GM23338 (cell line): ENCODE measurements around the gene GFOD1. TPM values are rescaled to one million over a fixed set of nuclear protein-coding genes. Genes with fewer than 3 reads are reported as not detected.

ENCODE experiments used
- ATAC-seq: fragments of 200-7000 bp; cut with Tn5 transposase; 3 replicates; pipeline ENCODE4 v1.9.1; 2020
- DNase-seq: peaks from one replicate; pipeline ENCODE4 v3.0.0-alpha.2; 2015; ENCODE audit warnings: low spot score
- H2AFZ ChIP-seq: fragments of 200-600 bp; sonication (generic); 2 replicates; pipeline ENCODE4 v1.8.0; 2016; ENCODE audit warnings: antibody characterized with exemption, mild to moderate bottlenecking, moderate library complexity
- H3F3A ChIP-seq: fragments of 200-600 bp; sonication (generic); replicated peaks from 2 replicates; pipeline ENCODE4 v1.8.0; 2017; ENCODE audit warnings: antibody characterized with exemption, mixed run types, low read depth
- H3K27ac ChIP-seq: fragments of 200-600 bp; sonication (generic); 2 replicates; pipeline ENCODE4 v1.6.1; 2016; ENCODE audit warnings: low read depth
- H3K27me3 ChIP-seq: fragments of 200-600 bp; sonication (generic); 2 replicates; pipeline ENCODE4 v1.8.0; 2016; ENCODE audit warnings: mild to moderate bottlenecking, mixed run types, moderate library complexity; ENCODE audit not compliant: insufficient read depth
- H3K36me3 ChIP-seq: fragments of 200-600 bp; sonication (generic); 2 replicates; pipeline ENCODE4 v1.8.0; 2016; ENCODE audit warnings: mild to moderate bottlenecking; ENCODE audit not compliant: insufficient read depth
- H3K4me1 ChIP-seq: fragments of 200-600 bp; sonication (generic); 2 replicates; pipeline ENCODE4 v1.8.0; 2016; ENCODE audit warnings: mild to moderate bottlenecking, moderate library complexity; ENCODE audit not compliant: insufficient read depth
- H3K4me2 ChIP-seq: fragments of 200-600 bp; sonication (generic); 2 replicates; pipeline ENCODE4 v1.7.1; 2017; ENCODE audit warnings: mixed run types
- H3K4me3 ChIP-seq: fragments of 200-600 bp; sonication (generic); 2 replicates; pipeline ENCODE4 v1.6.1; 2016; ENCODE audit warnings: mixed run types
- H3K79me2 ChIP-seq: fragments of 200-600 bp; sonication (generic); replicated peaks from 2 replicates; pipeline ENCODE4 v1.8.0; 2017; ENCODE audit warnings: mild to moderate bottlenecking; ENCODE audit not compliant: insufficient read depth
- H3K9me2 ChIP-seq: fragments of 200-600 bp; sonication (generic); 2 replicates; pipeline ENCODE4 v1.8.0; 2017; ENCODE audit not compliant: insufficient read depth
- H4K20me1 ChIP-seq: fragments of 200-600 bp; sonication (generic); replicated peaks from 2 replicates; pipeline ENCODE4 v1.8.0; 2017; ENCODE audit warnings: mild to moderate bottlenecking; ENCODE audit not compliant: insufficient read depth
- H3K27ac Mint-ChIP-seq: 2 replicates; pipeline ENCODE4 v1.8.0; 2020; ENCODE audit warnings: inconsistent platforms, mild to moderate bottlenecking, moderate library complexity, mixed read lengths
- H3K27me3 Mint-ChIP-seq: 3 replicates; pipeline ENCODE4 v1.8.0; 2022; ENCODE audit warnings: low read depth, mild to moderate bottlenecking, moderate library complexity, mixed read lengths, inconsistent platforms; ENCODE audit not compliant: insufficient read depth, poor library complexity
- H3K36me3 Mint-ChIP-seq: 3 replicates; pipeline ENCODE4 v1.8.0; 2021; ENCODE audit warnings: low read depth, mild to moderate bottlenecking, inconsistent platforms, moderate library complexity, mixed read lengths
- H3K4me1 Mint-ChIP-seq: 3 replicates; pipeline ENCODE4 v1.8.0; 2020; ENCODE audit warnings: mild to moderate bottlenecking, inconsistent platforms, mixed read lengths
- H3K4me3 Mint-ChIP-seq: 3 replicates; pipeline ENCODE4 v1.8.0; 2021; ENCODE audit warnings: moderate library complexity, mild to moderate bottlenecking, inconsistent platforms, mixed read lengths
- H3K9me3 Mint-ChIP-seq: 3 replicates; pipeline ENCODE4 v1.8.0; 2020; ENCODE audit warnings: moderate library complexity, mild to moderate bottlenecking, inconsistent platforms, mixed read lengths
- CREB1 ChIP-seq: fragments of 250-450 bp; sonication (Bioruptor Pico); IDR thresholded peaks from 2 replicates; pipeline ENCODE4 v1.5.0; 2020; ENCODE audit warnings: low read depth, mild to moderate bottlenecking, moderate library complexity
- ETS1 ChIP-seq: IDR thresholded peaks from 2 replicates; pipeline ENCODE4 v1.6.1; 2016; ENCODE audit warnings: antibody characterized with exemption
- JUNB ChIP-seq: IDR thresholded peaks from one replicate; pipeline ENCODE4 v1.6.1; 2016; ENCODE audit warnings: antibody characterized with exemption; ENCODE audit not compliant: unreplicated experiment
- NANOG ChIP-seq: IDR thresholded peaks from 2 replicates; pipeline ENCODE4 v1.6.1; 2016; ENCODE audit warnings: antibody characterized with exemption, borderline replicate concordance
- POLR2AphosphoS5 ChIP-seq: IDR thresholded peaks from 2 replicates; pipeline ENCODE4 v1.6.1; 2016; ENCODE audit warnings: antibody characterized with exemption, low read depth
- STAT1 ChIP-seq: IDR thresholded peaks from one replicate; pipeline ENCODE4 v1.6.1; 2016; ENCODE audit warnings: antibody characterized with exemption; ENCODE audit not compliant: unreplicated experiment
- ZNF114 ChIP-seq: fragments of 250-450 bp; sonication (Bioruptor Pico); IDR thresholded peaks from 2 replicates; pipeline ENCODE4 v1.5.0; 2020; ENCODE audit warnings: mild to moderate bottlenecking, moderate library complexity
- ZNF462 ChIP-seq: fragments of 250-450 bp; sonication (Bioruptor Pico); IDR thresholded peaks from 2 replicates; pipeline ENCODE4 v1.5.0; 2020; ENCODE audit warnings: mild to moderate bottlenecking, moderate library complexity
- polyA plus RNA-seq: library from polyadenylated mRNA; unstranded; fragments of >200 nt; fragmentation: Nextera tagmentation; extraction: Ambion mirVana; gene quantifications from 2 replicates; pipeline ENCODE4 v1.2.1, GENCODE V29; 2016
- total RNA-seq: library from RNA; depleted of rRNA; stranded (reverse); fragments of >200 nt; shearing (Covaris generic); gene quantifications from 2 replicates; pipeline ENCODE4 v1.2.3, GENCODE V29; 2014
- TF ChIP-seq, protein P1 (sequence below), 2 experiments: fragments of 200-600 bp in 1 of 2; sonication (generic) in 1 of 2; conservative IDR thresholded peaks; 2 replicates each; pipeline versions ENCODE4 v1.5.1 to v1.6.1; 2016 to 2017; ENCODE audit warnings: antibody characterized with exemption in 2 of 2, low read depth in 2 of 2, mild to moderate bottlenecking in 2 of 2, moderate library complexity in 1 of 2

Gene GFOD1
- total and polyA plus RNA-seq, 2 experiments from 2014 or later: 4.9 to 12.8 TPM

DNA sequence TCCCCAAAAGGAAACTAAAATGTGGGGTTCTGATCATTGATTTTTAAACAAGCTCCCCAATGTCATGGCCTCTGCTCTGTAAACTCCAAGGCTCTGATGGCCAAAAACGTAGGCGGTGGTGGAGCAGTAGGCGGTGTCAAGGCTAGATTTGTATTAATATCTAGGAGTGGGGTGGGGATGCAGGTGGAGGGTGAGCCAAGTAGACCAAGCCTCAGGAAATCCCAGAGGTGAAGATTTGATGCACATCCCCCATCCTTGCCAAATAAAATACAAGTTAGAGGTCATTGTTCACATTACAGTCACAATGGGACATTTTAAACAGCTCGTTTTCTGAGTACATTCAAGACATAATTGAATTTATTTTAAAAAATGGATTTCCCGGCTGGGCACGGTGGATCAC is 128.1 kb downstream of the GFOD1 start (continued):
- TF ChIP-seq ZNF462 (CRISPR knock-in tag) (no peak), POLR2AphosphoS5 (no peak), CREB1 (CRISPR knock-in tag) (no peak), NANOG (no peak), JUNB (no peak), ZNF114 (no peak)
- TF ChIP-seq, protein P1, sequence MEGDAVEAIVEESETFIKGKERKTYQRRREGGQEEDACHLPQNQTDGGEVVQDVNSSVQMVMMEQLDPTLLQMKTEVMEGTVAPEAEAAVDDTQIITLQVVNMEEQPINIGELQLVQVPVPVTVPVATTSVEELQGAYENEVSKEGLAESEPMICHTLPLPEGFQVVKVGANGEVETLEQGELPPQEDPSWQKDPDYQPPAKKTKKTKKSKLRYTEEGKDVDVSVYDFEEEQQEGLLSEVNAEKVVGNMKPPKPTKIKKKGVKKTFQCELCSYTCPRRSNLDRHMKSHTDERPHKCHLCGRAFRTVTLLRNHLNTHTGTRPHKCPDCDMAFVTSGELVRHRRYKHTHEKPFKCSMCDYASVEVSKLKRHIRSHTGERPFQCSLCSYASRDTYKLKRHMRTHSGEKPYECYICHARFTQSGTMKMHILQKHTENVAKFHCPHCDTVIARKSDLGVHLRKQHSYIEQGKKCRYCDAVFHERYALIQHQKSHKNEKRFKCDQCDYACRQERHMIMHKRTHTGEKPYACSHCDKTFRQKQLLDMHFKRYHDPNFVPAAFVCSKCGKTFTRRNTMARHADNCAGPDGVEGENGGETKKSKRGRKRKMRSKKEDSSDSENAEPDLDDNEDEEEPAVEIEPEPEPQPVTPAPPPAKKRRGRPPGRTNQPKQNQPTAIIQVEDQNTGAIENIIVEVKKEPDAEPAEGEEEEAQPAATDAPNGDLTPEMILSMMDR (conservative IDR thresholded peaks at IDR 0.05; ENCODE audit: low read depth in 2 of 2): no peak

DNA sequence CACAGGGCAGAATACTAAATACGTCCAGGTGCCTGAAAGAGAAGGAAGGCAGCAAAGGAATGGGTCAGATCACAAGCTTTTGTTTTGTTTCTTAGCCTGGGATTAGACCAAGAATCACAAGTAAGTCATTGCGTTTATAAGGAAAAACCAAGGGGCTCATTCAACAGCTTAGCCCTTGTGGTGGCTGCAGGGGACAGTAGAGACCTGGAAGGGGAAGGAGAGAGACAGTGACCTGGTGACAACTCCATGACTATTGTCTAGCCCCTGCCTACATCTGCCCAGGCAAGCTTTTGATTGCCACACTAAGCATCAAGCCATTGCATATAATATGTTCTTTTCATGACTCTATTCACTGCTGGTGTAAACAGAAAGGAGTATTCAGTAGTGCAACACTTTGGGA is 128.9 kb downstream of the GFOD1 start:
- TF ChIP-seq, protein P1 (conservative IDR thresholded peaks at IDR 0.05; ENCODE audit: low read depth in 2 of 2): 0 out of 4 replicates have a peak, but pooled peaks of 1 of the 2 experiments have one; percentile 13
- no peak for TF ChIP-seq ETS1
- no peak for TF ChIP-seq STAT1
- Histone ChIP-seq H3K36me3 (no peaks in the 10 kb centered on the region), H3K79me2 (no peaks in the 10 kb centered on the region), H3K4me2 (no peak overlapping the region), H3K27me3 (no peaks in the 10 kb centered on the region), H2AFZ (no peak overlapping the region), H3K27ac (peak overlapping the region; percentile 68; the same call in 1 of the 2 replicates), H3K4me1 (peaks cover 34% of the 10 kb centered on the region), H3K4me3 (no peak overlapping the region), H3K9me2 (no peaks in the 10 kb centered on the region; the same call in 1 of the 2 replicates), H4K20me1 (no peaks in the 10 kb centered on the region; the same call in 1 of the 2 replicates), H3F3A (no peaks in the 10 kb centered on the region)
- Mint-ChIP-seq H3K27ac (no peak overlapping the region), H3K36me3 (no peaks in the 10 kb centered on the region), H3K4me3 (no peak overlapping the region), H3K9me3 (no peaks in the 10 kb centered on the region), H3K27me3 (peaks cover 2% of the 10 kb centered on the region), H3K4me1 (peaks cover 43% of the 10 kb centered on the region)
- DNase-seq (no peak), ATAC-seq (no peak)
